GM13977 (cell line): ENCODE results near the gene CAVIN4.

Experiments used
- DNase-seq: peaks from one replicate; pipeline ENCODE4 v3.0.0; 2012; ENCODE audit warnings: low spot score
- CTCF ChIP-seq: IDR thresholded peaks from 2 replicates; pipeline ENCODE4 v1.5.1; 2012; ENCODE audit warnings: mild to moderate bottlenecking, control low read depth; ENCODE audit not compliant: insufficient read depth; ENCODE audit errors: extremely low read depth, missing control alignments
- in situ Hi-C: fragments of 300-500 bp; cut with MboI; formaldehyde crosslinking; loops from one replicate; pipeline ENCODE4 v1.12.0; 2022; ENCODE audit warnings: low sequenced_read_pairs, low pct_unique_long_range_greater_than_20kb, mixed read lengths, inconsistent platforms; ENCODE audit not compliant: unreplicated experiment

The CAVIN4 gene

DNA sequence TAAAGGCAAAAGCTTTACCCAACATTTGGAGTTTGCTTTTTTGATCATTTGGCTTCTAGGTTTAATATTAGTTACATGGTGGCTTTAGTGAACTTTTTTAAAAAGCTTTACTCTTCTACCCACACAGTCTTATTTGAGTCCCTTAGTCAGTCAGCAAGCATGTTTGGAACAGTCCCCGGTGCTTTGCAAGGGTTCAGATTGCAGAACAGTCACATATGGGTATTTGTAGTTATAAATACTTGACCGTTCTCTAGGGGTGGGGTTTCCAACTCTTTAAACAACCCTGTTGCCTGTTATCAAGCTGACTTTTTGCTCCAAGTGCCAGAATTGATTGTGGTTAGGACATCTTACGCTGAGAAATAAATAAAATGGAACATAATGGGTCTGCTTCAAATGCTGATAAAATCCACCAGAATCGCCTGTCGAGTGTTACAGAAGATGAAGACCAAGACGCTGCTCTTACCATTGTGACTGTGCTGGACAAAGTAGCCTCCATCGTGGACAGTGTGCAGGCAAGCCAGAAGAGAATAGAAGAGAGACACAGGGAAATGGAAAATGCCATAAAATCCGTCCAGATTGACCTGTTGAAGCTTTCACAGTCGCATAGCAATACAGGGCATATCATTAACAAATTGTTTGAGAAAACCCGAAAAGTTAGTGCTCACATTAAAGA is at the start of gene CAVIN4:
Gene CAVIN4, plus strand, starts transcription at position 304 of the 673 bp plus-strand sequence. Its CDS starts 65 bp downstream, at position 369.
- no peak for TF ChIP-seq CTCF
- DNase-seq: no peak
- in situ Hi-C loops: loop anchor here (25.0 kb wide), 2 partner anchors 241 to 1416 kb away; no protein-coding TSS in a partner anchor

DNA sequence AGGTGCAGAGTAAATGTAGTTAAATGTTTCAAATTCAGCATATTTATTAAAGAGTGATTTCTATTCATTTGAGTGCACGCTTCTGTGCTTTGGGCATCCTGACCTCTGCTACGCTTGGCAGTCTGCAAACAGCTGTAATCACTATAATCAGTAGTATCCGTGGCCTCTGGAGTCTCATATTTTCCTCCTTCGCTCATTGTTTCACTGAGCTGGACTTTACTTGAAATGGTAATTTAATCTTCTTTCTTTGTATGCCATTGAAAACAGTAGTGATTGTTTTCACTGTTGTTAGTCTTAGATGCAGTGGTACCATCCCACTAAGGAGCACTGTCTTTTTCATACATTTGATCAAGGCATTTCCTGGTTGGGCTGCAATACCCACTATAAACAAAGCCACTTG is 43.5 kb upstream of the CAVIN4 start:
- in situ Hi-C loops: no loop called here
- no peak for DNase-seq
- TF ChIP-seq CTCF: no peak

DNA sequence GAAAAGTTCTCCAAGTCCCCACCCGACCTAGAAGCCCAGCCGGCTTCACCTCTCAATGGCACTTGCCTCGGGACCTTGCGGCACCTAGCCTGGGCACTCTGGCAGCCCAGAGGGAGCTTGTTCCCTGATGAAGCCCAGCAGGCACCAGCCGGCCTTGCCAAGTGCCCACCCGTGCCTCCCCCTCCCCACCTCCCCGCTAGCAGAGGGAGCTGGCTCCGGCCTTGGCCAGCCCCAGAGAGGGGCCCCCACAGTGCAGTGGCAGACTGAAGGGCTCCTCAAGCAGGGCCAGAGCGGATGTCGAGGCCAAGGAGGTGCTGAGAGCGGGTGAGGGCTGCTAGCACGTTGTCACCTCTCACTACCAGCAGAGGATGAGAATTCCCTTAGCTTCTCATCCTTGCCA is 37.6 kb upstream of the CAVIN4 start:
- no peak for DNase-seq
- in situ Hi-C loops: no loop called here
- no peak for TF ChIP-seq CTCF

DNA sequence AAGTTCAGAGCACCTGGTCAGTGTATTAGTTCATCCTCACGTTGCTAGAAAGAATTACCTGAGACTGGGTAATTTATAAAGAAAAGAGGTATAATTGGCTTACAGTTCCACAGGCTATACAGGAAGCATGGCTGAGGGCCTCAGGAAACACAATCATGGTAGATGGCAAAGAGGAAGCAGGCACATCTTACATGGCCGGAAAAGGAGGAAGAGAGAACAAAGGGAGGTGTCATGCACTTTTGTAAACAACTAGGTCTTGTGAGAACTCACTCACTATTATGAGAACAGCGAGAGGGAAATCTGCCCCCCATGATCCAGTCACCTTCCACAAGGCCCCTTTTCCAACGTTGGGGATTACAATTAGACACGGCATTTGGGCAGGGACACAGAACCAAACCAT is 28.8 kb upstream of the CAVIN4 start:
- in situ Hi-C loops: no loop called here
- DNase-seq: no peak
- no peak for TF ChIP-seq CTCF

- in situ Hi-C loops: no loop called here
- no peak for DNase-seq
- TF ChIP-seq CTCF: no peak
Measured at GRCh38 chr9:100554935-100555401, 22.9 kb upstream of the CAVIN4 start.

- in situ Hi-C loops: no loop called here
- peak; percentile 11 for DNase-seq
- no peak for TF ChIP-seq CTCF
Measured at GRCh38 chr9:100555471-100555870, 22.4 kb upstream of the CAVIN4 start.

DNA sequence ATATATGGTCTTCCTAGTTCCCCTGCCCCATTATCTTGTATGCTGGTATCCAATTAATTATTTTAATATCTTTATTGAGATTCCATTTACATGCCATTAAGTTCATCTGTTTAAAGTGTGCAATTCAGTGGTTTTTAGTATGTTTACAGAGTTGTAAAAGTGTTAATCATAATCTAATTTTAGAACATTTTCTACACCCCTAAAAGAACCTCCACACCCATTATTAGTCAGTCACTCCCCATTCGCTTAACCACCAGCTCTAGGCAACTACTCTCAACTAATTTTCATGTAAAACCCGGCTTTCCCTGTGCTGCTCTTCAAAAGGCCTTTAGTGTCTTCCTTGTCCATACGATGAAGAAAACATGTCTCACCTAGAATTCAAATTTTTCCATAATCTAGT is 20.8 kb upstream of the CAVIN4 start:
- no peak for DNase-seq
- in situ Hi-C loops: no loop called here
- TF ChIP-seq CTCF: no peak
